NCI-H1048 (cell line): ENCODE measurements around the gene KIF2B.
"Not testable (repeated sequence)": the region's sequence is repeated elsewhere in the genome, so short reads cannot be mapped to it uniquely, and the experiment has no call there.

Source experiments
- DNase-seq: peaks from one replicate; lab custom pipeline; 2025; lab: John Stamatoyannopoulos, UW

KIF2B gene, protein sequence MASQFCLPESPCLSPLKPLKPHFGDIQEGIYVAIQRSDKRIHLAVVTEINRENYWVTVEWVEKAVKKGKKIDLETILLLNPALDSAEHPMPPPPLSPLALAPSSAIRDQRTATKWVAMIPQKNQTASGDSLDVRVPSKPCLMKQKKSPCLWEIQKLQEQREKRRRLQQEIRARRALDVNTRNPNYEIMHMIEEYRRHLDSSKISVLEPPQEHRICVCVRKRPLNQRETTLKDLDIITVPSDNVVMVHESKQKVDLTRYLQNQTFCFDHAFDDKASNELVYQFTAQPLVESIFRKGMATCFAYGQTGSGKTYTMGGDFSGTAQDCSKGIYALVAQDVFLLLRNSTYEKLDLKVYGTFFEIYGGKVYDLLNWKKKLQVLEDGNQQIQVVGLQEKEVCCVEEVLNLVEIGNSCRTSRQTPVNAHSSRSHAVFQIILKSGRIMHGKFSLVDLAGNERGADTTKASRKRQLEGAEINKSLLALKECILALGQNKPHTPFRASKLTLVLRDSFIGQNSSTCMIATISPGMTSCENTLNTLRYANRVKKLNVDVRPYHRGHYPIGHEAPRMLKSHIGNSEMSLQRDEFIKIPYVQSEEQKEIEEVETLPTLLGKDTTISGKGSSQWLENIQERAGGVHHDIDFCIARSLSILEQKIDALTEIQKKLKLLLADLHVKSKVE

DNA sequence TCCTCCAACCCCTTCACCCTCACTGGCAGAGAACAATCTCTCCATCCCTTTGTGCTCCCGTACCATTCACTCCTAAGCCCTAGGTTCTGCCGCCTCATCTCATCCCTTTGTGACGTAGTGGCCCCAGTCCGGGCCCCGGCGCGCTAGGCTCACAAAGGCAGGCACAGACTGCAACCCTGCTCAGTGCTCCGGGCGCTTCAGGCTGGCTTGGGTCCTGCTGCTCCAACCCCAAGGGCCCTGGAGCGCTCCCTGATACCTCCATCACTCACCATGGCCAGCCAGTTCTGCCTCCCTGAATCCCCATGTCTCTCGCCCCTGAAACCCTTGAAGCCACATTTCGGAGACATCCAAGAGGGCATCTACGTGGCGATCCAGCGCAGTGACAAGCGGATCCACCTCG lies at the start of gene KIF2B:
Gene KIF2B, plus strand, starts transcription at position 164 of the 400 bp plus-strand sequence. Its CDS starts 107 bp downstream, at position 271.
- DNase-seq = no peak

DNA sequence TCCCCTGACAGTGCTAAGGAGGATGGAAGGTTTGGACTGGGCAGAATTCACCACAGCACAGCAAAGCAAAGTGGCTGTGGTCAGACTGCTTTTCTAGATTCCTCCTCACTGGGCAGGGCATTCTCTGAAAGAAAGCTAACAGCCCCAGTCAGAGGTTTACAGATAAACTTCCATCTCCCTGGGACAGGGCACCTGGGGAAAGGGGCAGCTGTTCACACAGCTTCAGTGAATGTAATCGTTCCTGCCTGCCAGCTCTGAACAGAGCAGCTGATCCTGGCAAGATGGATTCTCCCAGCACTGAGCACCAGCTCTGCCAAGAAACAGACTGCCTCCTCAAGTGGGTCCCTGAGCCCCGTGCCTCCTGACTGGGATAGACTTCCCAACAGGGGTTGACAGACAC lies 42.4 kb upstream of the KIF2B start:
- no peak for DNase-seq

DNA sequence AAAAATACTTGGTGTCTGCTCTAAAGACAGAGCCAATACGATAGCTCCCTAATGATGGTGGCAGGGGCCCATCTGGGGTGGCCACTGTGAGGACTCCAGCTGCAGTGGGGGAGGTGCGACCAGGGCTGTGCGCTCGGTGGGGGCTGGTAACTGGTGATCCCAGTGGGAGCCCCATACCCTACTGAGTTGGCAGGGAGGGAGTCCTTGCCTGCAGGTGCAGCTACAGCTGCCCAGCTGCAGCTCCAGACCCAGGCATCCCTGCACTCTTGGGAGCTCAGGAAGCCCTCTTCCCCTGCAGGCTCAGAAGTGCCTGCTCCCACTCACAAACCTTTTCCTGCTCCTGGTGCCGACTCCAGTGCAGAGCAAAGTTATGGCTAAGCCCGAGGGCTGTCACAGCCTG lies 31.2 kb upstream of the KIF2B start:
- no peak for DNase-seq

DNA sequence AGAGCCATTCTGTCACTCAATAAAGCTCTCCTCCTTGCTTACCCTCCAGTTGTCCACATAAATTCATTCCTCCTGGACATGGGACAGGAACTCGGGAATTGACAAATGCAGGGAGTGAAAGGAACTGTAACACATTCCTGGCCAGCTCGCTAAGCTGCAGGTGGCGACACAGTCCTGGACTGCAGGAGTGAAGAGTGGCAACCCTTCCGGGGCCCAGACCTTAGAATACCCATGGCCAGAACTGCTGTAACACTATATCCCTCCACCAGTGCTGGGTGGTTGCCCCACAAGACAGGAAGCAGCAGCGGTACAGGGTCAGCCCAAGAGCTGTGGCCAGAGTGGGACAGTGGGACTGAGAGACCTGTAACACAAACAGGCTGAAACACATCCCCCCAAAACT lies 30.3 kb upstream of the KIF2B start:
- no peak for DNase-seq

DNA sequence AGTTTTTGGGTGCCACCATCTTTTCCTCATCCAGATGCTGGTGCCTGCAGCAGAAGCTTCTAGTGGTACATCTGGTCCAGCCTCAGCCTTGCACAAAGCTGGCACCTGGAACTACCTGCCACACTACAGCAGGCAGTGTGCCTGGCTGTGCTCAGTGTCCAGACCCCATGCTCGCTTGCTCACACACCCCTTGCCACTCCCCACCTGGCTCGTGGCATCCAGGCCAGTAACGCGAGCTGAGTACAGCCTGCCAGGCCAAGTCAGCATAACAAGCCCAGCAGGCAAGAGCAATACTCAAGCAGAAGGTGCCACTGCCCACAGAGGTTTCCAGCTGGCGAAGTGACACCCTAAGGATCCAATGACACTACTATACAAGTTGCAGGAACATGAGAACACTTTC lies 29.7 kb upstream of the KIF2B start:
- no peak for DNase-seq

DNA sequence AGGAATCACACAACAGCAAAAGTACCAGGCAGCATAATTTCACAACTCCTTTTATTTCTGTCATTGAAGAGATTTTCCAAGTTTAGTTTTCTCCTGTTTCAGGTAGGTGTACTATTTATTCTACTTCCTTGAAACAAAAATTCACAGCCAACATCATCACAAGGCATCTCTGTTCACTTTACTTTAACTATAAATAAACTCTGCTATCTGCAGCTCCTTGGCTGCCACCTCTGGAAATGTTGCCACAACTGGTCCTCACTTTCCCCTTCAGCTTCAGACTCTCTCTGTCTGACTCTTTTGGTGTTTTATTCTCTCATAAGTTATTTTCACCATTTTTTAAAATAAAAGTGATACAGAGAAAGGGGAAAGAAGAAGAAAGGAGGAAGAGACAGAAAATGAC lies 27.9 kb upstream of the KIF2B start:
- no peak for DNase-seq

DNA sequence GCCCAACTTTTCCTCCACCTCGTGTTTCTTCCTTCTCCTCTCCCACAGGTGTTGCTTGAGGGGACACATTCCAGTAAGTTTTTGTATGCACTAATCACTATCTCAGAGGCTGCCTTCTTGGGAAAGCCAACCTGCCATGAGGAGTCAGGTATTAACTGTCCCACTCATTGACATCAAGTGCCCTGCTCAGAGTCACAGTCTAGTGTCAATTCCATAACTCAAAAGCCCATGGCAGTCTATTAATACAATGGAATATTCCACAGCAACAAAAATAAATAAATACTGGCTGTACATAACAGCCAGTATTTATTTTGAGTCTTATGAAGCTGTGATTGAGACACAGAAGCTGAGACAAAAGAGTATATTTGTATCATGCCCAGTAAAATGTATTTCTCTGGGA lies 26.1 kb upstream of the KIF2B start:
- DNase-seq = no peak

DNA sequence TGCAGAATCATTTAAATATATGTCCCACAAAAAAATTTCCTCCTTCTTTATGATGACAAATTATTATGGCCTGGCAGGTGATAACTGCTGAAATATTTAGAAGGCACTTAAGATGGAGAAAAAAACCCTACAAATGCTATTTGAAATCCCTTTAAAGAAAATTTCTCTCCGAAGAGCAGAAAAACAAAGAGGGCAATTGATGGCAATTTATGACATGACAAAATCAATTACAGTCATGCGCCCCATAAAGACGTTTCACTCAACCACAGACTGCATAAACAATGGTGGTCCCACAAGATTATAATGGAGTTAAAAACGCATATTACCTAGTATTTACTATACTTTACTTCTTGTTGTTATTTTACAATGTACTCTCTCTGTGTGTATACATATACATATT lies 25.2 kb upstream of the KIF2B start:
- DNase-seq = no peak

DNA sequence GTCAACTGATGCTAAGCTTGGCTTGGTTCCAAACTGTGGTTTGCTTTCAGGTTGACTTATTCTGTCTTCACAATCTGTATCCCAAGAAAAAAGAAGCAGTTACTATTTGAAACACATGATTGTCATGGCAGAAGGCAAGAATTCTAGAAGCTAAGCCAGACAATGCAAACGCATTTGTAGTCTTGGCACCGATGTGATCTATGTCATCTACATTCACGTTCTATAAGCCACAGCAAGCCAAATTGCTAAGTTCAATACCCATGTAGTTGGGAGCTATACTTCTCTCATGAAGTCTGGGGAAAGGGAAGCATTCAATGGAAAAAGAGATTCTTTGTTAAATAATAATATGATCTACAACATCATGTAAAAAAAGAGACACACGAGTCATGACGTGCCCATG lies 18.3 kb upstream of the KIF2B start:
- no peak for DNase-seq

DNA sequence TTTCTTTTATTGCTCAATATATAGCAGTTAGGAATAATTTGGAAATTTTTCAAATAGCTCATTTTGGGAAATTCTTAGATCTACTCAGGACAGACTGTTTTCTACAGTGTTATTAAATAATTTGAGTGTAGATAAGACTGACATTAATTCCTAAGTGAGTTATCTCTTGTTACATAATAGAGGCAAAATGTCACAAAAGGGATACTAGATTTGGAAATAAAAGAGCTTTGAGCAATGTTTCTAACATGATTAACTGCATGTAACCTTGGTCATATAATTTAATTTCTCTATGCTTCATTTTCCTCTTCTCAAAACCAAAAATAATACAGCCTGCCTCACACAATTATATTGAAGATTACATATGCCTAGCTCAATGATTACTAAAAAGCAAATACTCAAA lies 16.3 kb upstream of the KIF2B start:
- DNase-seq = no peak

DNA sequence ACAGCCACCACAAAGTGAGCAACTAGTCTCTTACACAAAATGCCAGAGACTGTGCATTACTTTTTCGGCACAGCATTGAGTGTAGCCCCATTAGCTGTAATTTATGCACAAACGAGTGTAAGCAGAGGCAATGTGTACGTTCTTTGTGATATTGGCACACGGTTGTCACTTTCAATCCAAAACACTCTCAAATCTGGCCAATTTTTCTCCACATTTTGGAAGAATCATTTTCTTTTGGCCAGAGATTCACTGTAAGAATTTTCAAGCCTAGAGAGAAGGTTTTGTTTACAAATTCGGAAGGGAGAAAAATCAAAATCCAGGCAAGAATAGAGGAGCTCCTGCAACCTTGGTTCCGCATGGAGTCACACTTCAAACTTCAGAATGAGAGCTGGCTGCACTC lies 15.4 kb upstream of the KIF2B start:
- no peak for DNase-seq

DNA sequence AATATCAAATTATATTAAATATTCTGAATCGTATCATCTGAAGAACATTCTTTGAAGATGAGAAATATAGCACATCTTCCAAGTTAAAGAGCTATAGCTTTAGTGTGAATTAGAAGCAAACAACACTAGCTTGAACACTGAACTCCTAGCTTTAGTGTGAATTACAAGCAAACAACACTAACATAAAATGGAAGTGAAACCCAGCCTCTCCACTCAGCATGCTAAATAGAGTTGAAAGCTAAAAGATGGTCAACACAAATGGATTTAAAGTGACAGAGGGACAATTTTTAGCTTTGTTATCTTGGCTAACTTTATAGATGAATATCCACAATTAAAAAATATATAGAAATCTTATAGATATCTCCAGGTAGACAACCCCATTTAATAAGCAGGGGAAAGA lies 4.5 kb upstream of the KIF2B start:
- DNase-seq = no peak

DNA sequence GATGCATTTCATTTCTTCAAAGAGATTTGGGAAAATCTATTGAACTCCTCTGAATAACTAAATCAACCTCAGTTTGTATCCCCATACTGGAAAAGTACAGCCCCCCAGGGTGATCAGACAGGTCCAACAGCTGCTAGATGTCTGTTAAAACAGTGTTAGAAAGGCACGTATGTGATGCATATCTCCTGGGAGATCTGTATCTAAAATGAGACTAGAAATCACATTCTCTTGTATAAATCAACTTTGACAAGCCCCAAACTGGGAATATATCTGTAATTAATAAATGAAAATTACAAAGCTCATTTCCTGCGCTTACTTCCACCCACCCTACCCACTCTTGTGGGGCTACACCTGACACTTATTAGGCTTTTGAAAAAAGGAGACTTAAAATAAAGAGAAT lies 3.8 kb upstream of the KIF2B start:
- no peak for DNase-seq

DNA sequence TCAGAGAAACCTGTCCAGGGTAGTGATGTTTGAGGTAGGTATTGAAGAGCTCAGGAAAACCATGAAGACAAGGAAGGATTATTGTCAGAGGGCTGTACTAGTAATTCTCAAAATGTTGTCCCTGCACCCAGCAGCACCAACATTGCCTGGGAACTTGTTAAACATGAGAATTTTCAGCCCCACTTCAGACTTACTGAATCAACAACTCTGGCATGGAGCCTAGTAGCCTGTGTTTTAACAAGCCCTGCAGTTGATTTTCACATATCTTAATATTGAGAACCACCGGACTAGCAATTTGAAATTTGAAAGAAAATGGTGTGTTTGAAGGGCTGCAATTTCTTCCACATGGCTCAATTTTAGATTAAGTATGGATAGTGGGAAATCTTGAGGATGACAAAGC lies 2.8 kb upstream of the KIF2B start:
- DNase-seq = peak; percentile 76

DNA sequence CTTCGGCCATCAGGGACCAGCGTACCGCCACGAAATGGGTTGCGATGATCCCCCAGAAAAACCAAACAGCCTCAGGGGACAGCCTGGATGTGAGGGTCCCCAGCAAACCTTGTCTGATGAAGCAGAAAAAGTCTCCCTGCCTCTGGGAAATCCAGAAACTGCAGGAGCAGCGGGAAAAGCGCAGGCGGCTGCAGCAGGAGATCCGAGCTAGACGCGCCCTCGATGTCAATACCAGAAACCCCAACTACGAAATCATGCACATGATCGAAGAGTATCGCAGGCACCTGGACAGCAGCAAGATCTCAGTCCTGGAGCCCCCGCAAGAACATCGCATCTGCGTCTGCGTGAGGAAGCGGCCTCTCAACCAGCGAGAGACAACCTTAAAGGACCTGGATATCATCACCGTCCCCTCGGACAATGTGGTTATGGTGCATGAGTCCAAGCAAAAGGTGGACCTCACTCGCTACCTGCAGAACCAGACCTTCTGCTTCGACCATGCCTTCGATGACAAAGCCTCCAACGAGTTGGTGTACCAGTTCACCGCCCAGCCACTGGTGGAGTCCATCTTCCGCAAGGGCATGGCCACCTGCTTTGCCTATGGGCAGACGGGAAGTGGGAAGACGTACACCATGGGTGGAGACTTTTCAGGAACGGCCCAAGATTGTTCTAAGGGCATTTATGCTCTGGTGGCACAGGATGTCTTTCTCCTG lies 769 bp downstream of the KIF2B start:
- DNase-seq = no peak

DNA sequence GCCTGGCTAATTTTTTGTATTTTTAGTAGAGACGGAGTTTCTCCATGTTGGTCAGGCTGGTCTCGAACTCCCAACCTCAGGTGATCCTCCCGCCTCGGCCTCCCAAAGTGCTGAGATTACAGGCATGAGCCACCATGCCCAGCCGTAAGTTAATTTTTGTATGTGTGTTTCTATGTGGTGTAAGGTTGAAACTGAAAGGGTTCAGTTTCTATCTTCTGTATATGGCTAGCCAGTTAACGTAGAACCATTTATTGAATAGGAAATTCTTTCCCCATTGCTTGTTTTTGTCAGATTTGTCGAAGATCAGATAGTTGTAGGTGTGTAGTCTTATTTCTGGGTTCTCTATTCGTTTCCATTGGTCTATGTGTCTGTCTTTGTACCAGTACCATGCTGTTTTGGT lies 12.0 kb downstream of the KIF2B start:
- not testable (repeated sequence) for DNase-seq

DNA sequence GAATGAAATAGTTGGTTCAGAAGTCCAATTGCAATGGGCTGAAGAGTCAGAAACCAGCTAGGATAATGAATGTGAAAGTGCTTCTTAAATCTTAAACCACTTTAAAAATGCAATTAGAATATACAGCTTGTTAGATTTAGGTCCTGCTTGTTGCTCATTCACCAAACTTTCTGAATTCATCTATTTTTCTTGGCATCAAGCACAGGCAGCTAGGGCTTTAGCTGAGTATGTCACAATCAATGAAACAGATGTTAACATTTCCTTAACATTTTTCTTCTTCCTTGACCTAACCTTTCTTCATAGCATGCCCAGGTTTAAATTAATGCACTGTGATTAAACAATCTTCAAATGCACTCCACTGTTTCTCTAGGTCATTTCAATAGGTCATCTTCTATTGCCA lies 14.4 kb downstream of the KIF2B start:
- DNase-seq = no peak

DNA sequence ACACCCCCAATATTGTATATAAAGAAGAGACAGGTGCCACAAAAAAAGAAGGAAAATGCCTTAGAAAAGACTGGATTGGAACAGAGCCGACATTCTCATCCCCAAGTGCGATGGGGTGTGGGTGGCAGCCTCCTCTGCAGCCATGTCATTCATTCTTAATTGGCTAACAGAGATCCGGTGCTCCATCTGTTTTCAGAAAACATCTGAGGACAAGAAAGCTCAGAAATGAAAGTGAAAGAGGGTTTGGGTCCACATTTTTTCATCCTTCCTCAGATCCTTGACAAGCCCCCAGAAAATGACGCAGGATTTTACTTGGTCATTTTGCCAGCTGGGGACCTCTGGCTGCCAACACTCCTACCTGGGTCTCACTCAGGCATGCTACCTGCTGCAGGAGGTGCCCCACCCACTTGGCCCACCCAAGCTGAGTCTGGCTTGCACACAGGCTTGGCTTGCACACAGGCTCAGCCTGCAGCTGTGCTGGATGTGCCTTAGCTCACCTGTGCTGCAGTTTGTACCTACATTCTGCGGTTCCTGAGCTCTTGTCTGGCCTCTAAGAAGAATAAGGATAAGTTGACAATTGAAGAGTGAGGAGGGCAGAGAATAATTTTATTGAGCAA lies 21.9 kb downstream of the KIF2B start:
- DNase-seq = no peak

DNA sequence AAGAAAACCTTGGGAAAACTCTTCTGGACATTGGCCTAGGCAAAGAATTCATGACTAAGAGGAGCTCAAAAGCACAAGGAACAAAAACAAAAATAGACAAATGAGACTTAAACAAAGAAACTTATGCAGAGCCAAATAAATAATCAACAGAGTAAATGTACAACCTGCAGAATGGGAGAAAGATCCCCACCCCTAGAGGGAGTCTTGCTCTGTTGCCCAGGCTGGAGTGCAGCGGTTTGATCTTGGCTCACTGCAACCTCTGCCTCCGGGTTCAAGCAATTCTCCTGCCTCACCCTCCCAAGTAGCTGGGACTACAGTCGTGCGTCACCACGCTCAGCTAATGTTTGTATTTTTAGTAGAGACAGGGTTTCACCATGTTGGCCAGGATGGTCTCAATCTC lies 48.4 kb downstream of the KIF2B start:
- DNase-seq = not testable (repeated sequence)
